LoVo (cell line): Measurements from ENCODE around the gene DEGS2.
"Not testable (repeated sequence)": the region's sequence is repeated elsewhere in the genome, so short reads cannot be mapped to it uniquely, and the experiment has no call there.

Experiments
- DNase-seq: peaks from one replicate; pipeline ENCODE4 v3.0.0-alpha.2; 2016; ENCODE audit warnings: low spot score

DEGS2 gene

DNA sequence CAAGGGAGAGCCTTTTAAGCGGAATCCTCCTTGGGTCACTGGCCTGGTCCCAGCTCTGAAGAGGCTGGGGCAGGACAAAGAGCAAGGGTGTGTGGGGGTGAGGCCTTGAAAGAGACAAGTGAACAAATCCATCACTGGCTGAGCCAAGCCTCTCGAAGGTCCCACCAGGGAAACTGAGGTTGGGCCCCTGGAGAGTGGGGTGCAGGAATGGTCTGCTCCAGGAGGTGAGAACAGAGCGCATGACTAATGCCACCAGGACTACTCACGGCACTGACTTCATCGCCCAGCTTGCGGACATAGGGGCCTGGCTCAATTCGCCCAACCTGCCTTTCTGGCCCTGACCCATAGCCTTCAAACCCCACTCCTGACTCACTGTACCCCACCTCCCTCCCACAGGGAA, 19.2 kb upstream of the DEGS2 start:
- DNase-seq = no peak

DNA sequence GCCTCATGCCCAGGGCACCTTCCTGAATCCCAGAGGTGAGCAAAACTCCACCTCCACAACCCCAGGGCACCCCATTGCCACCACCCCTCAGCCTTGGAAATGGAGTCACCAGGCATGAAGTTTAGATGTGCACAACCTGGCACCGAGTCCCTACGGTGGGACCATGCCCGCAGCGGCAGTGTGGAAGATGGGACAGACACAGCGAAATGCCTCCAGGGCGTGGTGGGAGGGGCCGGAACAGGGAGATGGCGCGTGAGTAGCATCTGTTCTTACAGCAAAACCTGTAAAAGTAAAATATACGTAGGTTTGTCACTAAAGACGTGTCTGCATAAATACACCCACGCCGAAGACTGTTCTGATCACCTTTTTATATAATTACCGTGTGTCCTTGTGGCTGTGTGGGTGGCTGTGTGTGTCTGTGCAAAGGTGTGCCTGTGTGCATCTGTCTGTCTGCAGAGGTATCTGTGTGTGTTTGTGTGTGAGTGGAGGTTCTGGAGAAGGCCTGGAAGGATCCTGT, 17.4 kb upstream of the DEGS2 start:
- DNase-seq = no peak

DNA sequence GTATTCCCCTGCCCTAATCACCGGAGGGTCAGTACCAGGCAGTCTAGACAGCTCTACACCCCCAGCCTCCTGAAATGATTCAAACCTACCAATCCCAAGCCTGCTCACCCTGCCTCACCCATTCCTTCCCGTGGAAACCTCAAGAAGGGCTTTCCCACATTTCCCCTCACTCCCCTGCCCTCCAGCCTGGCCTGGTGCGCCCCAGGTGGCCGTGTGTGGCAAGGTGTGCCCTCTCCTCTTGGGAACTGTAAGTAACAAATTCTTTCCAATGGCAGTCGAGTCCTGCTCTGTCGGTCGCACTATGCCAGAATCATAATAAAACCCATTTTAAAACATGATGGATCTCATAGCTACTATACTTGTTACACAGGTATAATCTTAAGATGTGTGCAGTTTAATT, 13.9 kb upstream of the DEGS2 start:
- no peak for DNase-seq

DNA sequence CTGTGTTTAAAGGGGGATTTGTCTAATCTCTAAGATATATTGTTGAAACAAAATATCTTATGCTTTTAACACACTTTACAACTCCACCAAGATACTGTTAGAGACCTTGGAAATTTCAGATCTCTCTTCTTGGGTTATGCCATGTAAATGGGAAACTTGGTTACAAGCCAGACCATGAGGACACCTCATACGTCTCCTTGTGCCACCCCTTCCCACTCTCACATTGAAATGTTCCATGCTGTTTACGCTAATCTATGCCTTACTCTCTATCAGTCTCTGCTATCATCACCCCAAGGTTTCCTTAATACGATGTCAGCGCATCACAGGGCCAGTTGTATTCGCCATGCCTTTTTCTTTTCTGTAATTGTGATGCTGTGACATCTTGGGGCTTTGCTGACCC, 13.4 kb upstream of the DEGS2 start:
- DNase-seq = no peak

DNA sequence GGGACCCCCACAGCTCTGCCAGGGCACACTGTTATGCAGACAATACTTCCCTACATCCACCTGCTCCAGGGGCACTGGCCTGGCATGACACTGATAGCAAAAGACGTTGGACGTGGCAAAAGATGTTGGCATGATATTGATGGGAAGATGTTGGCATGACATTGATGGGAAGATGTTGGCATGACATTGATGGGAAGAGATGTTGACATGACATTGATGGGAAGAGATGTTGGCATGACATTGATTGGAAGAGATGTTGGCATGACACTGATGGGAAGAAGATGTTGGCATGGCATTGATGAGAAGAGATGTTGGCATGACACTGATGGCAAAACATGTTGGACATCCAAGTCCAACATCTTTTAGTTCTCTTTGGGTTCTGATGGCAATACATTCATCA, 11.4 kb upstream of the DEGS2 start:
- no peak for DNase-seq

DNA sequence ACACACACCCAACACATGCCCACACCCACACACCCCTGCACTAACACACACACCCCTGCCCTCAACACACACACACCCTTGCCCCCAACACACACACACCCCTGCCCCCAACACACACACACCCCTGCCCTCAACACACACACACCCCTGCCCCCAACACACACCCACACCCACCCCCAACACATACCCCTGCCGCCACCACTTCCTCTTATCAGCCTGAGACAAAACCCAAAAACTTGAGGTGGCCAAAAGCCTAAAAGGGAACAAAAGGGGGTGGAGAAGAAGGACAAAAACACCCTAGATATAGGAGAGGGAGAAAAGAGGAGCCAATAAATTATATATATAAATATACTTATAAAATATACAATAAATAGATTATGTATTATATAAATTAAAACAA, 9.1 kb upstream of the DEGS2 start:
- DNase-seq = no peak

DNA sequence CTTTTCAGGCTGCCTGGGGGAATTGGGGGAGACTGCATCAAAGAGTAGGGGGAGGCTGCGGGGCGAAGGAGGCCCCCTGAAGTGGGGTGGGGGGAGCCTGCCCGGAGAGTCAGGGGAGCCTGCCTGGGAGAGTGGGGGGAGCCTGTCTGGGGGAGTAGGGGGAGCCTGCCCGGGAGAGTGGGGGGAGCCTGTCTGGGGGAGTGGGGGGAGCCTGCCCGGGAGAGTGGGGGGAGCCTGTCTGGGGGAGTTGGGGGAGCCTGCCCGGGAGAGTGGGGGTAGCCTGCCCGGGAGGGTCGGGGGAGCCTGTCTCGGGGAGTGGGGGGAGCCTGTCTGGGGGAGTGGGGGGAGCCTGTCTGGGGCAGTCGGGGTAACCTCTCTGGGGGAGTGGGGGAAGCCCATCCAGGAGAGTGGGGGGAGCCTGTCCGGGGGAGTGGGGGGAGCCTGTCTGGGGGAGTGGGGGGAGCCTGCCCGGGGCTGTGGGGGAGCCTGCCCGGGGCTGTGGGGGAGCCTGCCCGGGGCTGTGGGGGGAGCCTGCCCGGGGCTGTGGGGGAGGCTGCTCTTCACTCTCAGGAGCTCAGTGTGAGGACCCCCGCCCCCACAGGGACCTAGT, 6.5 kb upstream of the DEGS2 start:
- no peak for DNase-seq

DNA sequence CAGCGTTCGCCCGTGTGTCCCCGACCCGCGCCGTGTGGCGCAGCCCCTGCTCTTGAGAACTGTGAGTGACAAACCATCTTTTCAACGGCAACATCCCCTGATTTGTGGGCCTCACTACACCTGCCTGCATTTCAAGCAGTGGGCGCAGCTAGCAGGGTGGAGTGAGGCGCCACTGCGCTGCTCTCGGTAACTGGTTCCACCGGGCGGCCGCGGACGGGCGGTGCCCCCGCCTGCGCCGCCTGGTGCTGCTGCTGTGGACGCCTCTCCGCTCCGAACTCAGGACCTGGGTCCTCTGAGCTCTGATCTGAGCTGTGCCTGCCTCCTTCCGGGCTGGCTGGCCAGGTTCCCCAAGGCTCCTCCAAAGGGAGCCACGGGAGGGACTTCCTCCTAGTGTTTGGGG, 5.9 kb upstream of the DEGS2 start:
- no peak for DNase-seq

DNA sequence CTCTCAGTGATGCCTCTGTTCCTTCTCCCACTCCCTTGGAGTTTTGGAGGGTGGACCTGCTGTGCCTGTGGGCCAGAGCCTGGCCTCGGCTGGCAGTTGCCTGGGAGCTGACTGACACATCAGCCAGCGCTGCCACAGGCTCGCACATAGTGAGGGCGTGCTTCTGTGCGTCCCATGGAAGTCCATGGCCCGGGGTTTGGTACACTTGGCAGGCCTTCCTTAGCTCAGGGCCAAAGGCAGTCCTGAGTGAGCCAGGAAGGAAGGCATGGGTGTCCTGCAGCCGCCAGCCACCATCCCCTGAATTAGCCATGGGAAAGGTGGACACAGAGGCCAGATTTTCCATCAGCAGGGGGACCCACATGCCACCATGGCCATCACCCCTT, 1.1 kb upstream of the DEGS2 start:
- DNase-seq = no peak

DNA sequence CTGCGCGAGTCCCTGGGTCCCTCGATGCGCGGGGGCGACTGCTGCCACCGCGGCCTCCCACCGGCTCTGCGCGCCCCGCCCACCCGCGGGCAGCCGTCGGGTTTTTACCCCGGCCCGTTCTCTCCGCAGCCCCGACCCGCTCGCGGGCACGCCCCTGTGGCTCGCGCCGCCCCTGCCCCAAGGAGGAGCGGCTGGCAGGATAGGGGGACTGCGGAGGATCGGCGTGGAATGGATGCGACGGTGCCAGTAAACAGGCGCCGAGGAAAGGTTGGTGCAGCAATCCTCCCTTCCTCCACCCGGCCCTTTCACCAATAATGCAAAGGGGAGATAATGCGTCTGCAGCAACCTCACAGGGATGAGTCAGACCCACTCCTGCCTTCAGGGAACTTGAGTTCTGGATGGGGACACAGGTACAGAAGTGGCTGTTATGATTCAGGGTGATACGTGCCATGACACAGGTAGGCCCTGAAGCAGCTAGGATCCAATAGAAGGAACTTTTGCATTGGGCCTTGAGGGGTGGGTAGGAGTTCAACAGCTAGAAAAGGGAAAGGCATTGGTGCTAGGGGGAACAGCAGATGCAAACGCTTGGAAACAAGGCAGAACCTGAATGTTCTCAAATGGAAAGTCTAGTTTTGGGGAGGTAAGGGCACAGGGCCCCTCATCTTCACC, 554 bp upstream of the DEGS2 start:
- DNase-seq = no peak

DNA sequence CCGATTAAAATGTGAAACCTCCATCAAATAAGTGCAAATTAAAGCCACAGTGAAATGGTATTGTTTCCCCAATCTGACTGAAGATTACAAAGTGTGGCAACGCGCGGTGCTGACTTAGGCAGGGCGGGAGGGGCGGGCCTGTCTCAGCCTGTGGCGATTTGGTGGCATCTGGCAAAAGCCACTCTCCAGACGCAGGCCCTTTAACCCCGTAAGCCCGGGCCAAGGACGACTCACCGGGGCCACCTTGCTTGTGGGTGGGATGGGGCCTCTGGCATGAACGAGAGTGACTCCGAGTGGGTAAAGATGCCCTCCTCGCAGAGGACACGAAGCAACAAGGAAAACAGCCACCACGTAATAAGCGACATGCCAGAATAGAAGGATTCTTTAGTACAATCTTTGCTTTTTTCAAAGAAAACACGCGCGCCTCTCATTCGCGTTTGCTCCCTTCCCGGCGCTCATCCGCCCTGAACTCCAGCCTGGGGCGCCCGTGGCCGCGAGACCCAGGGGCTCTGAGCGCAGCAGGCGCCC, 815 bp downstream of the DEGS2 start:
- DNase-seq = no peak

DNA sequence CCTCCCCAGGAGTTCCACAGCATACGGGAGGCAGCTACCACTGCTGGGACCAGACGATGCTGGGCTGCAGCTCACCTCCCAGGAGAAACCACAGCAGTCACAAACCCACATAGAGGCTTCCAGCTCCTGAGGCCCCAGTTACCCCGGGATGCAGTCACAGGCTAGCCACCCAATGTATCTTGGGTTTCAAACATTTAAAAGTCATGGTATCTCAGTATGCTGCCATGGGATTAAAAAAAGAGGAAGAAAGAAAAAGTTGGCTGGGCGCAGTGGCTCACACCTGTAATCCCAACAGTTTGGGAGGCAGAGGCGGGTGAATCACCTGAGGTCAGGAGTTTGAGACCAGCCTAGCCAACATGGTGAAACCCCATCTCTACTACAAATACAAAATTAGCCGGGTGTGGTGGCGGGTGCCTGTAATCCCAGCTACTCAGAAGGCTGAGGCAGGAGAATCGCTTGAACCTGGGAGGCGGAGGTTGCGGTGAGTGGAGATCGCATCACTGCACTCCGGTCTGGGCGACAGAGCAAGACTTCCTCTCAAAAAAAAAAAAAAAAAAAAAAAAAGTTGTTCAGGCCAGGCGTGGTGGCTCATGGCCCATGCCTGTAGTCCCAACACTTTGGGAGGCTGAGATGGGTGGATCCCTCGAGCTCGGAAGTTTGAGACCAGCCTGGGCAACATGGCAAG, 1.8 kb downstream of the DEGS2 start:
- DNase-seq = not testable (repeated sequence)

DNA sequence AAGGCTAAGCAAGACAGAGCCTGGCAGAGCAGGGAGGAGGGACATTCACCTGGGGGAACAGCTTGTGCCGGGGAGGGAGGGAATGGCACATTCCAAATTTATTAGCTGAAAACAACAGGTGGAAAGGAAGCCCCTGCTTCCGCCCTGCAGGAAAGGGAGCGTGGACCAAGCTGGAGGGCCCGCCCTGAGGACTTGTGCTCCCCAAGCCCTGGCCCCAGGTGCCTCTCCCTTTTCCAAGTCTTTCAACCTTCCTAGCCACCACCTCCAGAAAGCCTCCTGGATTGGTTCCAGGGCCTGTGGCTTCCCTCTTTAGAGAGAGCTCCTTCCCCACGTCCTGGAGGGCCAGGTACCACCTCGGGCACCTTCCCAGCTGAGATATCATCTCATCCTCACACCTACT, 2.7 kb downstream of the DEGS2 start:
- DNase-seq = no peak

DNA sequence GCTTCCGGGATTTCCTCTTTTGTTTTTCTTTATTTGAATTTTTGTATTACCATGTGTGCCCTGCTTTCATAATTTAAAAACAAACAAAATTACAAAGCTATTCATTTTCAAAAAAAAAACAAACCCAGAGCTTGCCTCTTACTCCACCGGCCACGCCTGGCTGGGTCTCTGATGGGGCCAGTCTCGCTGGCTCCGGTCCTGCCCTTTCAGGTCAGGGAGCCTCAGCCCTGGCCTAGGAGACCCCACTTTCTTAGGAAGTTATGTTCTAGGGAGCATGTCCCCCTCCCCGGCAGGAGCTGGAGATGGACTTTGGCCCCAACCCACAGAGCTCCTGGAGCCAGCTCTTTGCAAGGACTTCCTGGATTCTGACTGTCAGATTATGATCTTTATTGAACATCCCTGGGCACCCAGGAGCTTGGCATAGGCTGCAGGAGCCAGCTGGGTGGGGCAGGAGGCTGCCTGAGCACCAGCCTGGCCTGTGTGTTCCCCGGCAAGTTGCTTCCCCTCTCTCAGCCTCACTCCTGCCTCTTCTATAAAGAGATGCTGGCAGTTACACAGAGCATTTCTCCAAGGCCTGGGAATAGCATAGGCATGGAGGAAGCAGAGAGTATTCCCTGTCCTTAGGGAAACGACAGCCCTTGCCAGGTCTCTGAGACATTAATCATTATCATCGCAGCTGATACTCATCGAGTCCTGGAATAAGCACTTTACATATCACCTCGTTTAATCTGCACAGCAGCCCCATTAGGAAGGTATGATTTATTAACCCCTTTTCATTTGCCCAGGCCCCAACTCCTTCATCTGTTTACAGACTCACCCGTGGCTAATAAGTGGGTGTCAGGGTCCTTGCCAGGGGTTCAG, 3.5 kb downstream of the DEGS2 start:
- peak; percentile 69 for DNase-seq

DNA sequence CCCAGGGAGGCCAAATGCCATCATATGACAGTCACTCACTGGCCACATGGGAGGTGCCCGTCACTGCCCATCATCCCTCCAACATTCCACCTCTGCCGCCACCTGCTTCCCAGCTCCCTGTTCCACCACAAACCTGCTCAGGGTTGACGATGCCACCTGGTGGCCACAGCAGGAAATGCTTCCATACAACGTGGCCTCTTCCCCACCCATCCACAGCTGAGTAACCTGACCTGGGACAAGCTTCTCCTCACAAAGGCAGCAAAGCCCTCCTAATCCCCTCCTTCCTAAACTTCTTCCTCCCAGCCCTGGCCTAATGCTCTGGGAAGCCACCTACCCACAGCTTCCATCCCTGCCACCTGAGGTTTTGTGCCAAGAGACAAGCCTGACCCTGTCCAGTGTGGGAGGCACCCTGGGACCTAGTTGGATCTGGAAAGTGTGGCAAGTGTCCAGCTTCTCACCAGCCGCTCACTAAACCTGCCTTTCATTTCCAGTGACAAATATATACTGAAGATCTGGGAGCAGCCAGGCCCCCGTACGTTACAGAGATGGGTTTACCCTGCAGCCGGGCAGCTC, 4.3 kb downstream of the DEGS2 start:
- DNase-seq = no peak

DNA sequence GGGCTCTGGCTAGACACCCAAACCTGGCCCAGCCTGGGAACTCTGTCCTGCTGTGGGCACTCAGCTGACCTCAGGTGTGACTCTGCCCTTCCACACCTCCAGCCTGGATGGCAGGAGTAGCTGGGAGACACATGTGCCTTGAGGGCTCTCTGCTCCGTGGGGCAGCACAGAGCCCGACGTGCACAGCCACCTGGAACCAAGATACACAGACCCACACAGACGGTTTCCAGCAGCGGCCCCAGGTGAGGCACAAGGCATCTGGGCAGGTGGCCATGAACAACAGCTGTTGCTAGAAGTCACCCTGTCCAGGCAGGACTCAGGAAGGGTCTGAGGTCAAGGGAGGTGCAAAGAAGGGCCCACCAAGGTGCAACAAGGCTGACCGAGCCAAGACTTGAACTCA, 5.9 kb downstream of the DEGS2 start:
- DNase-seq = no peak

DNA sequence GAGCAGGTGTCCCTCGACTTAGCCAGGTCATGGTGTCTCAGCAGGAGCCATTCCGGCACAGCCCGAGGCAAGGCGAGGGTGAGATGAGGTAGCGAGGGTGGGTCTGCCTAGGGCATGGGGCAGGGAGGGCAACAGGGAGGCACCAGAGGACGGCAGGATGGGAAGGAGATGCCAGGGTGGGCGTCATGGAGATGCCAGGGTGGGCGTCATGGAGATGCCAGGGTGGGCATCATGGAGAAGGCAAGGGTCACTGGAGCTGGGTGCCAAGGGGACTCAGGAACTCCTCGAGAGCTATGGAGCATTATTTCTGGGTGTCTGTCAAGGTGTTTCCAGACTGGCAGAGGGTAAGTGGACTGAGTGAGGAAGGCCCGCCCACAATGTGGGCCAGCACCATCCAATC, 7.4 kb downstream of the DEGS2 start:
- DNase-seq = no peak

DNA sequence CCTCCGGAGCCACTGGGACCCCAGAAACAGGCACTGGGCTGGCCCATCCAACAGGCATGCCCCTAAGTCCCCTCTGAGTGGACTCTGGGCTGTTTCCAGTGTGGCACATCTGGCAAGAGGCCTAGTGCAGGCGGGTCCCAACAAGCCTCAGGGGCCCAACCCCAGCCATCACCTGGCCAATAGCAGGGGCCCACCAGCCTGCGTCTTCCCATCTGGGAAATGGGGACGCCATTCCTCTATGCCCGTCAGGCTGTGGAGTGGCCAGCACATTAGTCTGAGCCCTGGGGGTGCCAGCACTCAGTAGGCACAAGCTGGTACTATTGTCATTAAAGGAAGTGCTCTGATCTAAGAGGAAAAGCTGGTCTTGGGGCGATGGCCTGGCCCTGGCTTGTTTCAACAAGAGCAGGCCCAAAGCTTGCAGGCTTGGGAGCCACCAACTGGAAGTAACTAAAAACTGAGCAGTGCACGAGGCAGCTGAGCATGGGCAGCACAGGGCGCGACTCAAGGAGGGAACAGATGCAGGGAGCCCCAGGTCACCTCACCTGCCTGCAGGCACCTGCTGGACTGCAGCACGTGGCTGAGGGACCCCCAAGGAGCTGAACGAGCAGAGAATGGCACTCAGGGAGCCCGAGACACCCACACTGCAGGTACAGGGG, 8.4 kb downstream of the DEGS2 start:
- DNase-seq = no peak

DNA sequence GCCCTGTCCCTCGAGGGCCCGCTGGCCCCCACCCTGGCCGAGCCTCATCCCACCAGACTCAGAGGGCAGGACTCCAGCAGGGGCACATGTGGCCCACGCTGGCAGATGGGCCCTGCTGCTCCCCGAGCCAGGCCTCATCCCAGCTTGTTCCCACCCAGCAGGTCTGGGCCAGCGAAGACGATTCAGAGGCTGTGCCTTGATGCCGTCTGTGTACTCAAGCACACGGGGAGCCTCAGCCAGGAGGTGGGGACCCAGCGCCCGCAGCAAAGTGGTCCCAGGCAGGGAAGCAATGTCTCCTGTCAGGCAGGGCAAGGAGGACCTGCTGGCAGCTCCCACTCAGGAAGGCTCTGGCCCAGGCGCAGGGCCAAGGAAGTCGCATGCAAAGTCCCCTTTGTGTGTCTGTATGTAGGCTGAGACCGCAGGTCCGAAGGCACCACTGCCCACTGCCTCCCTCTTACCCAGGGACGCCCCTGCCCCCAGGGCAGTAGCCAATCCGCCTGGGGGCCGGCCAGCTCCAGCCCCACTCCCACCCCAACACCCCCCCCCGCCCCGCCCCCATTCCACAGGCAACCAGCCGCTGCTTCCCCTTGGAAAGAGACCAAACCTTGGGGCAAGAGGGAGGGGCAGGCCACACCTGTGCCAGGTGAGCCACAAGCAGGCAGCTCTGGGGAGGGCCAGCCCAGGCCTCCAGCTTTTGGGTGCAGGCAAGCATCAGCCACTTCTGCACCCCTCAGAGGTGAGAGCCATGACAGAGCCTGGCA, 9.4 kb downstream of the DEGS2 start:
- DNase-seq = no peak

DNA sequence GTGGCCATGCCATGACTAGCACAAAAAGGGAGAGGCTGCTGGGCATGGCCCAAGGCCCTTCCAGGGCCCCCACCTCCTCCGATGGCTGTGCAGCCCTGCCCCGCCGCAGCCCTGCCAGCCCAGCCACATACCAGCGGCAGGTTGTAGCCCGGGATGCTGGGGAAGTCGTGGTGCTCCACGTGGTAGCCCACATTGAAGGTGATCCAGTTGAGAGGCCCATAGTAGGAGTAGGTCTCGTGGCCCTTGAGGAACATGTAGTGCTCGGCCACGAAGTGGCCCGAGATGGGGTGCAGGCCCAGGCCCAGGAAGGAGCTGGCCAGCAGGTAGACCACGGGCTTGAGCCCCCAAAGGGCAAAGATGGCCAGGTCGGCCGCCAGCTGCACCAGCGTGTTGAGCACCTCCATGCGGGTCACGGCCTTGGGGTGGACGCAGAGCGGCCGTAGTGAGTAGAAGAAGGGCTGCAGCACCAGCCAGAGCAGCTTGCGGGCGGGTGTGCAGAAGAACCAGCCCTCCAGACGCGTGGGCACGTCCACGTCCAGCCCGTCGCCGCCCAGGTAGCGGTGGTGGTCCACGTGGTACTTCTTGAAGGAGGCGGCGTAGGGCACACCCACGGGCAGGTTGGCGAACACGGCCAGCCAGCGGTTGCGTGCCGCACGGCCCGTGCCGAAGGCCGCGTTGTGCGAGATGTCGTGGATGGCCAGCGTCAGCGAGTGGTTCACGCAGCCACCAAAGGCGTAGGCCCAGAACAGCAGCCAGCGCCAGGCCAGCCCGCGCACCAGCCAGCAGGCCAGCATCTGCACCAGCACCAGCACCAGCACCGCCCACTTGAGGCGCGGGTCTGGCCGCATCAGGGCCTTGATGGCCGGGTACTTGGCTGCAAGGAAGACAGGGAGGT, 10.4 kb downstream of the DEGS2 start:
- DNase-seq = no peak
